Tibial nerve (tissue), 4 donors: Measurements from ENCODE around the gene BARD1. TPM values are rescaled to one million over a fixed set of nuclear protein-coding genes. Genes with fewer than 3 reads are reported as not detected.

ENCODE experiments used
- DNase-seq, 2 donors: peaks; one replicate each; pipeline ENCODE4 v3.0.0-alpha.2; 2019; ENCODE audit warnings: low spot score in 2 of 2
- H3K27ac ChIP-seq, 4 donors: fragments of 200-600 bp; sonication (generic) in 3 of 4; one replicate each; pipeline ENCODE4 v1.5.1; 2017 to 2019; ENCODE audit warnings: mild to moderate bottlenecking in 1 of 4
- H3K27me3 ChIP-seq, 2 donors: fragments of 200-600 bp; sonication (generic) in 1 of 2; one replicate each; pipeline versions ENCODE4 v1.5.1 to v1.6.0; 2017 to 2019
- H3K36me3 ChIP-seq, 3 donors: fragments of 200-600 bp; sonication (generic); one replicate each; pipeline ENCODE4 v1.5.1; 2018 to 2019
- H3K4me1 ChIP-seq, 4 donors: fragments of 200-600 bp; sonication (generic) in 3 of 4; one replicate each; pipeline ENCODE4 v1.5.1; 2017 to 2019
- H3K4me3 ChIP-seq, 4 donors: fragments of 200-600 bp; sonication (generic) in 3 of 4; one replicate each; pipeline ENCODE4 v1.5.1; 2017 to 2019; ENCODE audit warnings: mild to moderate bottlenecking in 1 of 4, moderate library complexity in 1 of 4
- H3K9me3 ChIP-seq, 4 donors: fragments of 200-600 bp; sonication (generic) in 3 of 4; one replicate each; pipeline ENCODE4 v1.5.1; 2017 to 2019
- EP300 ChIP-seq, 2 donors: sonication (generic); formaldehyde crosslinking; IDR thresholded peaks; one replicate each; pipeline ENCODE4 v1.6.1; 2017; ENCODE audit warnings: antibody characterized with exemption in 2 of 2, mild to moderate bottlenecking in 1 of 2
- POLR2A ChIP-seq, 2 donors: fragments of 450-650 bp; IDR thresholded peaks; one replicate each; pipeline ENCODE4 v1.6.1; 2017; ENCODE audit warnings: antibody characterized with exemption in 2 of 2, mild to moderate bottlenecking in 2 of 2, moderate library complexity in 2 of 2
- WGBS, 2 donors: methylation state at CpG; one replicate each; pipeline ENCODE4 v1.1.5; 2018; 5-methylcytosine and 5-hydroxymethylcytosine counted together
- total RNA-seq, 4 donors: library from RNA; depleted of rRNA; stranded (reverse); fragments of >200 nt; gene quantifications; one replicate each; pipeline ENCODE4 v1.1.0, GENCODE V29; 2016
- TF ChIP-seq, protein P1 (sequence below), 5 experiments: fragments of 200-600 bp in 3 of 5; fragments of 450-650 bp in 2 of 5; sonication (generic) in 3 of 5; IDR thresholded peaks; one replicate each; pipeline ENCODE4 v1.5.1; 2016 to 2019; ENCODE audit warnings: antibody characterized with exemption in 5 of 5, mild to moderate bottlenecking in 3 of 5, moderate library complexity in 2 of 5

Gene BARD1
- total RNA-seq, result 10 to 100 TPM; 11.1 to 16.0 (median 11.1) TPM

DNA sequence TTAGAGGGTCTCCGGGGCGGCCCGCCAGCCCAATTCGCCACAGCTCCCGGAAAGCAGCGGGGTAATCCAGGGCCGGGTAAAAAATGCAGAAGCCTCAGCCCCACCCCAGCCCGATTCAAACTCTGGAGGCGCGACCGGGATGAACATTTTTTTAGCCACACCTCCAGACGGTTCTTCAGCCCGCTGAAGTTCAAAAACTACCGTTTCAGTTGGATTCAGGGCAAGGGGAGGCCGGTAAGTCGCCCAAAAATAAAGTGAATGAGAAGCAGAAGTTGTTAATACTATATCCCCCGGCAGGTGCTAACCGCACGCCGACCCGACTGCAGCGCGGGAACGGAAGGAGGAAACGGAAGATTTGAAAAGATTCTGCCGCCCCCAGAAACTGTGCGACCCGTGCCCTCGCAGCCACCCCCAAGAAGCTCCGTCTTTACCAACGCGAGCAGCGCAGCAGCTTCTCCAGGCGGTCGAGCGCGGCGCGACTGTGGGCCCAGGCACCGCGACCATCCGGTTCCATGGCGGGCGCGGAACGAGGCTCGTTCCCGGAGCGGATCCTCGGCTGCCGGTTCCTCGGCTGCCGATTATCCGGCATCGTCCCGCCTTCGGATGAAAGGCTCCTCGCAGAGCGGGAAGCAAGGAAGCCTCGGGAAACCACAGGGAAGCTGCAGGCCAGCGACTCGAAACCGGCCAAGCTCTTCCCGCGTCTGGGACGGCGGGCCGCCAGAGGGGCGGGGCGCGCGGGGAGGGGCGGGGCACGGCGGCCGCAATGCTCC, at the start of gene BARD1:
BARD1 (minus strand) TSS at position 703 of the 770 bp plus-strand sequence; CDS start at position 589, 114 bp downstream.
- DNase-seq, result peak; percentile 34 to 45
- peak within 1 kb of the TSS; percentile 85 to 95 (median 89) for H3K27ac ChIP-seq

DNA sequence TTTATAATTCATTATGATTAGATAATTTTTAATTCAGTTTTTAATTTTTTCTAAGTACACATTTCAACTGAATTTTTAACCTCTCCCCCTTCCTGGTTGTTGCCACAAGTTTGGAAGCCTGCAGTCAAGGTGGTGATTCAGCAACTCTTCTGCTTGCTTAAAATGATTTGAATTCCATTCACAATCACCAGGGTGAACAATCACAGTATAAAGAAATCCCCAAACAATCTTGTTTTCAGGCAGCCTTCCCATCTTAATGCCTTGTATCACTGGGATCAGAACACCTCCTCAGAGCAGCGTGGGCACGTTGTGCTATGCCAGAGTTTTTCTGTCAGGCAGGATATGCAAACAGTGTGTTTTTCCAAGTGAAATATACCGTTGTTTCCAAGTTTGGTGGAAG, 46.7 kb upstream of the BARD1 start:
- Histone ChIP-seq H3K9me3 (no peaks in the 10 kb centered on the region), H3K4me1 (no peaks in the 10 kb centered on the region), H3K36me3 (no peaks in the 10 kb centered on the region), H3K27ac (no peak overlapping the region), H3K27me3 (no peaks in the 10 kb centered on the region), H3K4me3 (no peak overlapping the region)
- 67 to 71% methylated on average over 3 of the region's 3 CpGs for WGBS, 2 donors
- no peak for DNase-seq
- TF ChIP-seq POLR2A (IDR thresholded peaks at IDR 0.05), result no peak
- no peak for TF ChIP-seq EP300 (IDR thresholded peaks at IDR 0.05)
- TF ChIP-seq, protein P1, sequence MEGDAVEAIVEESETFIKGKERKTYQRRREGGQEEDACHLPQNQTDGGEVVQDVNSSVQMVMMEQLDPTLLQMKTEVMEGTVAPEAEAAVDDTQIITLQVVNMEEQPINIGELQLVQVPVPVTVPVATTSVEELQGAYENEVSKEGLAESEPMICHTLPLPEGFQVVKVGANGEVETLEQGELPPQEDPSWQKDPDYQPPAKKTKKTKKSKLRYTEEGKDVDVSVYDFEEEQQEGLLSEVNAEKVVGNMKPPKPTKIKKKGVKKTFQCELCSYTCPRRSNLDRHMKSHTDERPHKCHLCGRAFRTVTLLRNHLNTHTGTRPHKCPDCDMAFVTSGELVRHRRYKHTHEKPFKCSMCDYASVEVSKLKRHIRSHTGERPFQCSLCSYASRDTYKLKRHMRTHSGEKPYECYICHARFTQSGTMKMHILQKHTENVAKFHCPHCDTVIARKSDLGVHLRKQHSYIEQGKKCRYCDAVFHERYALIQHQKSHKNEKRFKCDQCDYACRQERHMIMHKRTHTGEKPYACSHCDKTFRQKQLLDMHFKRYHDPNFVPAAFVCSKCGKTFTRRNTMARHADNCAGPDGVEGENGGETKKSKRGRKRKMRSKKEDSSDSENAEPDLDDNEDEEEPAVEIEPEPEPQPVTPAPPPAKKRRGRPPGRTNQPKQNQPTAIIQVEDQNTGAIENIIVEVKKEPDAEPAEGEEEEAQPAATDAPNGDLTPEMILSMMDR (IDR thresholded peaks at IDR 0.05), result no peak

More for the DNA sequence above, at the start of gene BARD1:
- Histone ChIP-seq H3K9me3 (no peaks in the 10 kb centered on the region), H3K4me1 (peaks cover 0 to 23% (median 3%) of the 10 kb centered on the region in 4 donors), H3K36me3 (no peaks in the 10 kb centered on the region), H3K27me3 (no peaks in the 10 kb centered on the region), H3K4me3 (peak within 1 kb of the TSS; percentile 75 to 91 (median 82))
- WGBS, 2 donors, result 0 to 1% methylated on average over 53 to 56 of the region's 76 CpGs
- peak in 1 of 2 donors; percentile 86 for TF ChIP-seq EP300 (IDR thresholded peaks at IDR 0.05)
- TF ChIP-seq, protein P1 (IDR thresholded peaks at IDR 0.05), result no peak
- peak; percentile 26 to 62 for TF ChIP-seq POLR2A (IDR thresholded peaks at IDR 0.05)

DNA sequence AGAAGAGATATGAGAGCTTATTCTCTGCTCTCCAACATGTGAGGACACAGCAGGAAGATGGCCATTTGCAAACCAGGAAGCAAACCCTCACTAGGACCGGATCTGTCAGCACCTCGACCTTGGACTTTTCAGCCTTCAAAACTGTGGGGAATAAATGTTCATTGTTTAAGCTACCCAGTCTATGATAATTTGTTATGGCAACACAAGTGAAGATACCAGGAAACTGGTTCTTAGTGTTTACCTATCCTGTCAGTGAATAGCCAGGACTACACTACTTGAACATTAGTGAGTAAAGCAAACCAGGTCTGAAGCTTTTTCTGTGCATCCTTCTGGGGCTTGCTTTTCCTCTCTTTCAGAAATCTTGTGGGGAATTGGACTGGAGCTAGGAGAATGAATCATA, 44.4 kb upstream of the BARD1 start:
- no peaks in the 10 kb centered on the region for H3K9me3 ChIP-seq
- no peak for TF ChIP-seq EP300 (IDR thresholded peaks at IDR 0.05)
- no peak for TF ChIP-seq POLR2A (IDR thresholded peaks at IDR 0.05)
- no peaks in the 10 kb centered on the region for H3K4me1 ChIP-seq
- no peak overlapping the region for H3K27ac ChIP-seq
- WGBS, 2 donors, result 70 to 75% methylated on average over 2 of the region's 2 CpGs
- no peak overlapping the region for H3K4me3 ChIP-seq
- no peak for DNase-seq
- no peaks in the 10 kb centered on the region for H3K27me3 ChIP-seq
- no peaks in the 10 kb centered on the region for H3K36me3 ChIP-seq

DNA sequence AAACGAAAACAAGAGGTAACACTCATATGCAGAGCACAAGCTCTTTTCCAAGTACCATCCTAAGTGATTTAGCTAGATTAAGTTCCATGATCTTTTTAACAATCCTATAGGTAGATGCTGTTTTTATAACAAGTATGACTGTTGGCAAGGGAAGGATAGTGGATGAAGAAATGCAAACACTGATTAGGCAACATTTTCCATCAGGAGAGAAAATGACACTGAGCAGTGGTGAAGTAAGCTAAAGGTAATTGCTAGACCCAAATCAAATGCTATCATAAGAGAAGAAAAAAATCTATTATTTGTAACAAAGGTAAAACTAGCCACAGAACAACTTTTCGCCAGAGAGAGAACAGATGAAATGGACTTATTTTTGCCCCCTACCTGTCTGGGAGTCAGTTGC, 34.3 kb upstream of the BARD1 start:
- H3K36me3 ChIP-seq, result no peaks in the 10 kb centered on the region
- TF ChIP-seq, protein P1 (IDR thresholded peaks at IDR 0.05), result no peak
- TF ChIP-seq EP300 (IDR thresholded peaks at IDR 0.05), result no peak
- TF ChIP-seq POLR2A (IDR thresholded peaks at IDR 0.05), result no peak
- H3K27me3 ChIP-seq, result no peaks in the 10 kb centered on the region
- H3K9me3 ChIP-seq, result peaks cover 0 to 9% (median 0%) of the 10 kb centered on the region in 4 donors
- H3K27ac ChIP-seq, result no peak overlapping the region
- H3K4me3 ChIP-seq, result no peak overlapping the region
- DNase-seq, result no peak
- WGBS, 2 donors, result 94 to 98% methylated on average over 2 of the region's 2 CpGs
- H3K4me1 ChIP-seq, result no peaks in the 10 kb centered on the region

DNA sequence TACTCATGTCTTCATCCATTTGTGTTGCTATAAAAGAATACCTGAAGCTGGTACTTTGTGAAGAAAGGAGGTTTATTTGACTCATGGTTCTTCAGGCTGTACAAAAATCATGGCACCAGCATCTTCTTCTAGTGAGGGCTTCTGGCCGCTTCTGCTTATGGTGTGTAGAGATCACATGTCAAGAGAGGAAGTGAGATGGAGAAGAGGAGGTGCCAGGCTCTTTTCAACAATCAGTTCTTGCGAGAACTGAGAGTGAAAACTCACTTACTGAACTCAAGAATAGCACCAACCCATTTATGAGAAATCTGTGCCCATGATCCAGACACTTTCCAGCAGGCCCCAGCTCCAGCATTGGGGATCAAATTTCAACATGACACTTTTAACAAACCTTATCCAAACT, 30.0 kb upstream of the BARD1 start:
- 80 to 91% methylated on average over 2 of the region's 2 CpGs for WGBS, 2 donors
- TF ChIP-seq, protein P1 (IDR thresholded peaks at IDR 0.05), result no peak
- no peak for TF ChIP-seq EP300 (IDR thresholded peaks at IDR 0.05)
- TF ChIP-seq POLR2A (IDR thresholded peaks at IDR 0.05), result no peak
- H3K9me3 ChIP-seq, result peaks cover 0 to 9% (median 0%) of the 10 kb centered on the region in 4 donors
- no peak overlapping the region for H3K4me3 ChIP-seq
- no peaks in the 10 kb centered on the region for H3K36me3 ChIP-seq
- H3K4me1 ChIP-seq, result no peaks in the 10 kb centered on the region
- no peak for DNase-seq
- H3K27ac ChIP-seq, result no peak overlapping the region
- H3K27me3 ChIP-seq, result no peaks in the 10 kb centered on the region
